ENCODE measurements around the gene SCN3A. TPM values are rescaled to one million over a fixed set of nuclear protein-coding genes. Genes with fewer than 3 reads are reported as not detected.

The SCN3A gene
- total and polyA plus RNA-seq, 4 donors: 0.06 to 2.3 (median 0.43) TPM

DNA sequence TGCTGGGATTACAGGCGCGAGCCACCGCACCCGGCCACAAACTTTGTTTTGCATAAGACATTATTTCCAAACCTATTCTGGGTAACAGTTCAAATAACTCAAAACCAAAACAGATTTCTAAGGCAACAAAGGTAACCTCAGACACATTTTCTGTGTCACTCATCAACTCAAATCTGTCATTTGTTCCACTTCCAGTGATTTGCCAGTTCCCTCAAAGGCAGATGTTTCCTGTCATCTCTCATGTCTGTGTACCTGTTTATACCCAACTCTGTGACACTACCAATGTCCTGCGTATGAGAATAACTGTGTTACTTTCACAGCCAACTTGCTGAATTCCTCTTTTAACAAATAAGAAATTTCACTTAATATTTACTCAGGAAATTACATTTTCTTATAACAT lies 54.4 kb downstream of the SCN3A start:
- Histone ChIP-seq H3K4me1 (ENCODE audit: control insufficient read depth in 5 of 5, insufficient read depth in 5 of 5, low read length in 5 of 5) (no peaks in the 10 kb centered on the region), H3K9ac (ENCODE audit: insufficient read depth in 1 of 2, low read length in 2 of 2) (no peak overlapping the region), H3K9me3 (ENCODE audit: control insufficient read depth in 4 of 4, insufficient read depth in 3 of 4, low read length in 3 of 4) (no peaks in the 10 kb centered on the region), H3K4me3 (no peak overlapping the region), H3K27me3 (ENCODE audit: control insufficient read depth in 3 of 3, insufficient read depth in 3 of 3, low read length in 2 of 3) (no peaks in the 10 kb centered on the region), H3K36me3 (ENCODE audit: control insufficient read depth in 4 of 4, insufficient read depth in 4 of 4, low read length in 4 of 4) (no peaks in the 10 kb centered on the region), H3K27ac (ENCODE audit: low read depth in 1 of 2, low read length in 1 of 2) (no peak overlapping the region)
- 65 to 66% methylated on average over 5 of the region's 5 CpGs for WGBS, 2 donors
- no peak for ATAC-seq (ENCODE audit: insufficient read depth, low FRiP score)
- DNase-seq: peak in 2 of 3 donors; percentile 11 to 19
- TF ChIP-seq, protein P1, sequence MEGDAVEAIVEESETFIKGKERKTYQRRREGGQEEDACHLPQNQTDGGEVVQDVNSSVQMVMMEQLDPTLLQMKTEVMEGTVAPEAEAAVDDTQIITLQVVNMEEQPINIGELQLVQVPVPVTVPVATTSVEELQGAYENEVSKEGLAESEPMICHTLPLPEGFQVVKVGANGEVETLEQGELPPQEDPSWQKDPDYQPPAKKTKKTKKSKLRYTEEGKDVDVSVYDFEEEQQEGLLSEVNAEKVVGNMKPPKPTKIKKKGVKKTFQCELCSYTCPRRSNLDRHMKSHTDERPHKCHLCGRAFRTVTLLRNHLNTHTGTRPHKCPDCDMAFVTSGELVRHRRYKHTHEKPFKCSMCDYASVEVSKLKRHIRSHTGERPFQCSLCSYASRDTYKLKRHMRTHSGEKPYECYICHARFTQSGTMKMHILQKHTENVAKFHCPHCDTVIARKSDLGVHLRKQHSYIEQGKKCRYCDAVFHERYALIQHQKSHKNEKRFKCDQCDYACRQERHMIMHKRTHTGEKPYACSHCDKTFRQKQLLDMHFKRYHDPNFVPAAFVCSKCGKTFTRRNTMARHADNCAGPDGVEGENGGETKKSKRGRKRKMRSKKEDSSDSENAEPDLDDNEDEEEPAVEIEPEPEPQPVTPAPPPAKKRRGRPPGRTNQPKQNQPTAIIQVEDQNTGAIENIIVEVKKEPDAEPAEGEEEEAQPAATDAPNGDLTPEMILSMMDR (IDR thresholded peaks at IDR 0.05; ENCODE audit: control extremely low read depth, extremely low read depth): no peak

DNA sequence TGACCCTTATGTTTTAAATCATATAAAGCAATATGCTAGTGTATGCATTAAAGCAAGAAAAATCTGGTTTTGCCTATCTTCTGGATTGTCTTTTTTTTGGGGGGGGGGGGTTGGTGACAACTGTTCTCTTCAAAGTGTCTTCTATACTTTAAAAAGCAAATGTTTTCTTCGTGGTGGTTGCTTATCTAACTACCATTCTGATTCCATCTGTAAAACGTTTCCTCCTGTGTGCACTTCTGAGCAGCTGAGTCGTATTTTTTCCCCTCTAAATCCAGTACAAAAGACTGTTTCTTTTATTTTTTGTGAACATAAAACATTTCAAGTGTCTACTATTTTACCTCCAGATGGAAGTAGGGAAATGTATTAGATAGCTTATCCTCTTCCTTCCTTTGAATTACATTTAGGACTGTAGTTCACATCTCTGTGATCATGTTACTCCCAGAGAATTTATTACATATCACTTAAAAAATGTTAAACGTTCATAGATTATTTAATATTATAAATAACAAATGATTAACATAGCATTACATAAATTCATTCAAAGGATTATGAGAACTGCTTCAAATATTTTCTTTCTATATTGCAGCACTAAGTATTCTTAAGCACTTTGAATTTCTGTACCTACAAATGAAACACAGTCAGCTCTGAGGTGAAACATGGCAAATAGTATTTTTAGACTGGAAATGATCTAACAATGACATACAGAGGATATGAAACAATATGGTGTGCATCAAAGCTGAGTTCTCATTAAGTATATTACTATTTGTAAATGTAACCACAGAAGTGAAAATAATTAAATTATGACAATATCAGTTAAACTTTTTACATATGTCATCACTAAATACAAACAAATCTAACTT lies 56.4 kb downstream of the SCN3A start:
- Histone ChIP-seq H3K4me1 (ENCODE audit: control insufficient read depth in 5 of 5, insufficient read depth in 5 of 5, low read length in 5 of 5) (no peaks in the 10 kb centered on the region), H3K9me3 (ENCODE audit: control insufficient read depth in 4 of 4, insufficient read depth in 3 of 4, low read length in 3 of 4) (no peaks in the 10 kb centered on the region), H3K27ac (ENCODE audit: low read depth in 1 of 2, low read length in 1 of 2) (no peak overlapping the region), H3K4me3 (no peak overlapping the region), H3K36me3 (ENCODE audit: control insufficient read depth in 4 of 4, insufficient read depth in 4 of 4, low read length in 4 of 4) (no peaks in the 10 kb centered on the region), H3K9ac (ENCODE audit: insufficient read depth in 1 of 2, low read length in 2 of 2) (no peak overlapping the region), H3K27me3 (ENCODE audit: control insufficient read depth in 3 of 3, insufficient read depth in 3 of 3, low read length in 2 of 3) (no peaks in the 10 kb centered on the region)
- no peak for ATAC-seq (ENCODE audit: insufficient read depth, low FRiP score)
- 5 to 8% methylated on average over 4 of the region's 4 CpGs for WGBS, 2 donors
- TF ChIP-seq, protein P1 (IDR thresholded peaks at IDR 0.05; ENCODE audit: control extremely low read depth, extremely low read depth): no peak
- no peak for DNase-seq

DNA sequence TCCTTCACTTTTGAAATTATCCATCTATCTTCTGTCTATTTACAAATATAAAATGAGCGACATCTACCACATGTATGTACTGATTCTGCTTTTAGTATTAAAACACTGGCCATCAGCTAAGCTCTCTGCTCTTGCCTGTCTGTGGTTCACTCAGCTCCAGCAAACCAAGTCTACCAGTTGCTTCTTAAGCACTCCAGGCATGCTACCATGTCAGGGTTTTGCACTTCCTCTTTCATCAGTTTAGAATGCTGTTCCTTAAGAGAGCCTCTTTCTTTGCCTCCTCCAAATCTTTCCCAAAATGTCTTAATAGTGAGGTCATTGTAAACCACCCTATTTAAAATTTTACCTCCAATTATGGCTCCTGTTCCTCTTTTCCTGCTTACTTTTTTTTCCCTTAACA lies 59.5 kb downstream of the SCN3A start:
- H3K36me3 ChIP-seq (ENCODE audit: control insufficient read depth in 4 of 4, insufficient read depth in 4 of 4, low read length in 4 of 4): no peaks in the 10 kb centered on the region
- TF ChIP-seq, protein P1 (IDR thresholded peaks at IDR 0.05; ENCODE audit: control extremely low read depth, extremely low read depth): no peak
- peaks cover 0 to 2% (median 0%) of the 10 kb centered on the region in 4 donors for H3K9me3 ChIP-seq (ENCODE audit: control insufficient read depth in 4 of 4, insufficient read depth in 3 of 4, low read length in 3 of 4)
- H3K9ac ChIP-seq (ENCODE audit: insufficient read depth in 1 of 2, low read length in 2 of 2): no peak overlapping the region
- ATAC-seq (ENCODE audit: insufficient read depth, low FRiP score) (no peak), DNase-seq (no peak)
- H3K27me3 ChIP-seq (ENCODE audit: control insufficient read depth in 3 of 3, insufficient read depth in 3 of 3, low read length in 2 of 3): no peaks in the 10 kb centered on the region
- H3K27ac ChIP-seq (ENCODE audit: low read depth in 1 of 2, low read length in 1 of 2): no peak overlapping the region
- no peaks in the 10 kb centered on the region for H3K4me1 ChIP-seq (ENCODE audit: control insufficient read depth in 5 of 5, insufficient read depth in 5 of 5, low read length in 5 of 5)
- 92 to 94% methylated on average over 1 of the region's 1 CpG for WGBS, 2 donors
- no peak overlapping the region for H3K4me3 ChIP-seq

Data from lung (tissue), 12 donors.